ENCODE data around the gene TPRN. TPM values are rescaled to one million over a fixed set of nuclear protein-coding genes. Genes with fewer than 3 reads are reported as not detected.

Gene TPRN
- polyA plus RNA-seq, 1 of the 3 experiments (the other 2 are of a cell fraction), result 5.2 TPM

- H3K36me3 ChIP-seq (replicated peaks in 1 of 2; ENCODE audit: control insufficient read depth in 1 of 2, insufficient read depth in 2 of 2, low read length in 1 of 2), result peaks cover 13 to 20% of the 10 kb centered on the region in 2 experiments
- peak within 1 kb of the TSS; percentile 84 to 87 for H3K4me3 ChIP-seq (ENCODE audit: low read depth in 2 of 2, low read length in 1 of 2)
- WGBS (ENCODE audit: low lambda C conversion rate), result under 1% methylated on average over 21 of the region's 67 CpGs
- H3K4me2 ChIP-seq, result peak within 1 kb of the TSS; percentile 98
- no peaks in the 10 kb centered on the region for H3K9me3 ChIP-seq
- H3K27me3 ChIP-seq (ENCODE audit: insufficient read depth), result no peaks in the 10 kb centered on the region
- CTCF ChIA-PET, result interaction anchor here (1.1 to 2.1 kb wide), 7 partner anchors 12 to 194 kb away, joined by 3 to 9 read pairs (median 3); partner anchors contain the start of genes EXD3, NELFB, NOXA1 and NPDC1
- H2AFZ ChIP-seq (ENCODE audit: low read depth), result peak within 1 kb of the TSS; percentile 58; the same call in 1 of the 2 replicates
- peak within 1 kb of the TSS; percentile 94 for H3K9ac ChIP-seq
- TF ChIP-seq FOSL2 (IDR thresholded peaks at IDR 0.05; ENCODE audit: borderline replicate concordance, low read depth) (no peak), MXI1 (IDR thresholded peaks at IDR 0.05; ENCODE audit: low read depth, low read length) (no peak), CHD2 (IDR thresholded peaks at IDR 0.05; ENCODE audit: low read length, partially characterized antibody) (peak; percentile 96), POLR2AphosphoS5 (IDR thresholded peaks at IDR 0.05; ENCODE audit: low read depth, low read length) (peak; percentile 100), RXRA (IDR thresholded peaks at IDR 0.05; ENCODE audit: borderline replicate concordance, low read depth) (no peak), ELF1 (IDR thresholded peaks at IDR 0.05) (no peak), FOXM1 (IDR thresholded peaks at IDR 0.05; ENCODE audit: low read depth) (peak; percentile 85; the same call in 1 of the 2 replicates), FOXJ3 (CRISPR knock-in tag; IDR thresholded peaks at IDR 0.05) (no peak), RFX5 (IDR thresholded peaks at IDR 0.05; ENCODE audit: low read length) (peak; percentile 73), NRF1 (IDR thresholded peaks at IDR 0.05; ENCODE audit: low read depth, low read length) (peak; percentile 85), TAF1 (IDR thresholded peaks at IDR 0.05; ENCODE audit: borderline replicate concordance, low read depth, low read length) (peak; percentile 99), RAD21 (IDR thresholded peaks at IDR 0.05; ENCODE audit: low read length) (no peak), EP300 (IDR thresholded peaks at IDR 0.05; ENCODE audit: borderline replicate concordance in 1 of 2, low read depth in 1 of 2, low read length in 1 of 2) (no peak; a peak in 1 of 4 replicates), TEAD4 (IDR thresholded peaks at IDR 0.05; ENCODE audit: borderline replicate concordance, insufficient read depth) (no peak), JUND (IDR thresholded peaks at IDR 0.05) (no peak), IRF3 (IDR thresholded peaks at IDR 0.05; ENCODE audit: low read depth, low read length) (peak; percentile 99), SIN3A (IDR thresholded peaks at IDR 0.05; ENCODE audit: borderline replicate concordance, low read depth, low read length) (peak; percentile 98), NFIC (IDR thresholded peaks at IDR 0.05; ENCODE audit: borderline replicate concordance) (no peak), TCF12 (IDR thresholded peaks at IDR 0.05) (no peak; the same call in 1 of the 2 replicates), YY1 (IDR thresholded peaks at IDR 0.05; ENCODE audit: low read depth) (peak; percentile 85)
- TF ChIP-seq, protein P1, sequence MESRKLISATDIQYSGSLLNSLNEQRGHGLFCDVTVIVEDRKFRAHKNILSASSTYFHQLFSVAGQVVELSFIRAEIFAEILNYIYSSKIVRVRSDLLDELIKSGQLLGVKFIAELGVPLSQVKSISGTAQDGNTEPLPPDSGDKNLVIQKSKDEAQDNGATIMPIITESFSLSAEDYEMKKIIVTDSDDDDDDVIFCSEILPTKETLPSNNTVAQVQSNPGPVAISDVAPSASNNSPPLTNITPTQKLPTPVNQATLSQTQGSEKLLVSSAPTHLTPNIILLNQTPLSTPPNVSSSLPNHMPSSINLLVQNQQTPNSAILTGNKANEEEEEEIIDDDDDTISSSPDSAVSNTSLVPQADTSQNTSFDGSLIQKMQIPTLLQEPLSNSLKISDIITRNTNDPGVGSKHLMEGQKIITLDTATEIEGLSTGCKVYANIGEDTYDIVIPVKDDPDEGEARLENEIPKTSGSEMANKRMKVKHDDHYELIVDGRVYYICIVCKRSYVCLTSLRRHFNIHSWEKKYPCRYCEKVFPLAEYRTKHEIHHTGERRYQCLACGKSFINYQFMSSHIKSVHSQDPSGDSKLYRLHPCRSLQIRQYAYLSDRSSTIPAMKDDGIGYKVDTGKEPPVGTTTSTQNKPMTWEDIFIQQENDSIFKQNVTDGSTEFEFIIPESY (IDR thresholded peaks at IDR 0.05; ENCODE audit: borderline replicate concordance, low read depth), result no peak
- TF ChIP-seq, protein P2, sequence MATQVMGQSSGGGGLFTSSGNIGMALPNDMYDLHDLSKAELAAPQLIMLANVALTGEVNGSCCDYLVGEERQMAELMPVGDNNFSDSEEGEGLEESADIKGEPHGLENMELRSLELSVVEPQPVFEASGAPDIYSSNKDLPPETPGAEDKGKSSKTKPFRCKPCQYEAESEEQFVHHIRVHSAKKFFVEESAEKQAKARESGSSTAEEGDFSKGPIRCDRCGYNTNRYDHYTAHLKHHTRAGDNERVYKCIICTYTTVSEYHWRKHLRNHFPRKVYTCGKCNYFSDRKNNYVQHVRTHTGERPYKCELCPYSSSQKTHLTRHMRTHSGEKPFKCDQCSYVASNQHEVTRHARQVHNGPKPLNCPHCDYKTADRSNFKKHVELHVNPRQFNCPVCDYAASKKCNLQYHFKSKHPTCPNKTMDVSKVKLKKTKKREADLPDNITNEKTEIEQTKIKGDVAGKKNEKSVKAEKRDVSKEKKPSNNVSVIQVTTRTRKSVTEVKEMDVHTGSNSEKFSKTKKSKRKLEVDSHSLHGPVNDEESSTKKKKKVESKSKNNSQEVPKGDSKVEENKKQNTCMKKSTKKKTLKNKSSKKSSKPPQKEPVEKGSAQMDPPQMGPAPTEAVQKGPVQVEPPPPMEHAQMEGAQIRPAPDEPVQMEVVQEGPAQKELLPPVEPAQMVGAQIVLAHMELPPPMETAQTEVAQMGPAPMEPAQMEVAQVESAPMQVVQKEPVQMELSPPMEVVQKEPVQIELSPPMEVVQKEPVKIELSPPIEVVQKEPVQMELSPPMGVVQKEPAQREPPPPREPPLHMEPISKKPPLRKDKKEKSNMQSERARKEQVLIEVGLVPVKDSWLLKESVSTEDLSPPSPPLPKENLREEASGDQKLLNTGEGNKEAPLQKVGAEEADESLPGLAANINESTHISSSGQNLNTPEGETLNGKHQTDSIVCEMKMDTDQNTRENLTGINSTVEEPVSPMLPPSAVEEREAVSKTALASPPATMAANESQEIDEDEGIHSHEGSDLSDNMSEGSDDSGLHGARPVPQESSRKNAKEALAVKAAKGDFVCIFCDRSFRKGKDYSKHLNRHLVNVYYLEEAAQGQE (IDR thresholded peaks at IDR 0.05; ENCODE audit: low read depth, low read length), result peak; percentile 79; the same call in 1 of the 2 replicates
- TF ChIP-seq, protein P3, sequence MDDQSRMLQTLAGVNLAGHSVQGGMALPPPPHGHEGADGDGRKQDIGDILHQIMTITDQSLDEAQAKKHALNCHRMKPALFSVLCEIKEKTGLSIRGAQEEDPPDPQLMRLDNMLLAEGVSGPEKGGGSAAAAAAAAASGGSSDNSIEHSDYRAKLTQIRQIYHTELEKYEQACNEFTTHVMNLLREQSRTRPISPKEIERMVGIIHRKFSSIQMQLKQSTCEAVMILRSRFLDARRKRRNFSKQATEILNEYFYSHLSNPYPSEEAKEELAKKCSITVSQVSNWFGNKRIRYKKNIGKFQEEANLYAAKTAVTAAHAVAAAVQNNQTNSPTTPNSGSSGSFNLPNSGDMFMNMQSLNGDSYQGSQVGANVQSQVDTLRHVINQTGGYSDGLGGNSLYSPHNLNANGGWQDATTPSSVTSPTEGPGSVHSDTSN (IDR thresholded peaks at IDR 0.05), result peak; percentile 100
- TF ChIP-seq, protein P4, sequence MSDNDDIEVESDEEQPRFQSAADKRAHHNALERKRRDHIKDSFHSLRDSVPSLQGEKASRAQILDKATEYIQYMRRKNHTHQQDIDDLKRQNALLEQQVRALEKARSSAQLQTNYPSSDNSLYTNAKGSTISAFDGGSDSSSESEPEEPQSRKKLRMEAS (IDR thresholded peaks at IDR 0.05; ENCODE audit: low read depth), result peak; percentile 79
- TF ChIP-seq, protein P5, sequence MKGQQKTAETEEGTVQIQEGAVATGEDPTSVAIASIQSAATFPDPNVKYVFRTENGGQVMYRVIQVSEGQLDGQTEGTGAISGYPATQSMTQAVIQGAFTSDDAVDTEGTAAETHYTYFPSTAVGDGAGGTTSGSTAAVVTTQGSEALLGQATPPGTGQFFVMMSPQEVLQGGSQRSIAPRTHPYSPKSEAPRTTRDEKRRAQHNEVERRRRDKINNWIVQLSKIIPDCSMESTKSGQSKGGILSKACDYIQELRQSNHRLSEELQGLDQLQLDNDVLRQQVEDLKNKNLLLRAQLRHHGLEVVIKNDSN (IDR thresholded peaks at IDR 0.05; ENCODE audit: borderline replicate concordance, low read depth), result no peak
- peaks cover 29% of the 10 kb centered on the region for H4K20me1 ChIP-seq (ENCODE audit: insufficient read depth)
- no peaks in the 10 kb centered on the region for H3K9me2 ChIP-seq
- DNase-seq, result peak; percentile 98
- H3K4me1 ChIP-seq (ENCODE audit: control insufficient read depth in 1 of 2, insufficient read depth in 2 of 2, low read depth in 1 of 2, low read length in 1 of 2), result peaks cover 17 to 37% of the 10 kb centered on the region in 2 experiments; a peak in 2 of 4 replicates
- H3F3A ChIP-seq (replicated peaks; ENCODE audit: insufficient read depth), result peaks cover 19% of the 10 kb centered on the region
- H3K27ac ChIP-seq (ENCODE audit: low read depth in 2 of 2, low read length in 1 of 2), result peak within 1 kb of the TSS; percentile 95 to 98
- peaks cover 55% of the 10 kb centered on the region for H3K79me2 ChIP-seq (ENCODE audit: insufficient read depth)
- POLR2A ChIA-PET, result interaction anchor here (0.8 to 6.4 kb wide), 20 partner anchors 10 to 170 kb away, joined by 3 to 83 read pairs (median 6); partner anchors contain the start of genes ANAPC2, CYSRT1, DPP7 and GRIN1
These were observed 40.4 kb upstream of the TPRN start, which contains the start of gene TUBB4B for GRCh38 chr9:137240841-137241489. TUBB4B (plus strand) TSS chr9:137241287; CDS start chr9:137241361, 74 bp downstream.
